SH-SY5Y (cell line): ENCODE data around the gene RARRES1.

Experiments
- GATA2 ChIP-seq: IDR thresholded peaks from 2 replicates; pipeline ENCODE4 v1.6.1; 2011; ENCODE audit warnings: mild to moderate bottlenecking, low read depth, low read length
- GATA3 ChIP-seq: IDR thresholded peaks from 2 replicates; pipeline ENCODE4 v1.6.1; 2011; ENCODE audit warnings: low read depth, mild to moderate bottlenecking, low read length, moderate library complexity

DNA sequence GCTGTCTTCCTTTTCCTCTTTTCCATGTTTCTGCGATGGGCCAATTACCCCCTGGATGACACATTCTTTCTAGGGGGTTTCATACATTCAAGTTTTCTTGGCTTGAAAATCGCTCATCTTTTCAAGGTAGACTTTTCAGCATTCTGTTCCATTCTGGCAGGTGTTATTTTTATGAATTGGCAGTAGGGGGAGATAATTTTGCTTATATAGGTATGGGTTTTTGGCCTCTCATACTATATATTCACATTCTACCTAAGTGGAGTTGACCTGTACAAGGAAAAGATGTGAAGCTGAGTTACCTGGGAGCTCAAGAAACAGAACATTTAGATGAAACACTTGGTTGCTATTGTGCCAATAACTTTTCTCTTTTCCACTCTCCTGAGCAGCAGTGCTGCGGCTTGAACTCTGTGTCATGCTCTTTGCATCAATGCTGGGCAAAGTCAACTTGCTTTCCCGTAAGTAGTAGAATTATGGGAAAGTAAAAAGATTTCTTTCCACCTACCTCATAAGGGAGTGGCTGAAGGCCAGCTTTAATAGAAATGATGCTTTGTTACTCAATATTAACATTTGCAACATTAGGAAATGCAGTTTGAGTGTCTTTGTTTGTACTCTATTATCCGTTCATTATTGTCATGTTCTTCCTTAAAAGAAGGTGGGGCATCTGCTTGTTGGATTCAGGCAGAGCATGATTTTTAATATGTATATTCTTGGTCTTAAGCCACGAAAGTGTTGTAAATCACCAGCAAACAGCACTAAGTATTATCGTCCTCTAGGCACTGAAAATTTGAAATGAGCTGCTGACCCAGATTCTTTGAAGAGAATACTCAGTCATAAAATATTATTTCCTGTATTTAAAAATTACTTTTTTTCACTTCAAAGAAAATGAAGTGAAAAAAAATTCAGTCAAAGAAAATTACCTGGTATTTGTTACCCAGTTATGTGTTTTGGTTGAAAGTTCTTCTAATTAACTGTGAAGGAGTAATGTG is 41.9 kb upstream of the RARRES1 start:
- TF ChIP-seq GATA2 (no peak), GATA3 (no peak)
